AG08395 (cell line): ENCODE results near the gene SAA2.
"Not testable (repeated sequence)": the region's sequence is repeated elsewhere in the genome, so short reads cannot be mapped to it uniquely, and the experiment has no call there.

Source experiments
- DNase-seq: peaks from one replicate; pipeline ENCODE4 v3.0.0; 2012; ENCODE audit warnings: mixed read lengths, low spot score

SAA2 gene

DNA sequence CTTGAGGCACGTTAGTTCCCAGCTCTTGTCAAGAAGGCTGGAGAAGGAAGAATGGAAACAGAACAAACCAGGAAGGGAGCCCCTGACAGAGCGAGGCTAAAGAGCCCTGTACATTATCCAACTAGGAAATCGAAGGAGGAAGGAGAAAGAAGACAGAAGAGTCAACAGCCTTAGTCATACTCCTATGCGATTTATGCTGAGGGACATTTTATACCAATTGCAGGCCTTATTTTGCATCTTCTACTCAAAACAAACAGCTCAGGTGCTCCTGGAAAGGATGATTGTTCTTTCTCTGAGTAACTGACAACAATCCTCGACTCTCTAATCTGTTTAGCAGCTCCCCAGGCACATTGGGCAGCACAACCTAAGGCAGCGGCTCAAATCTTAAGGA, 1.3 kb downstream of the SAA2 start:
- DNase-seq = not testable (repeated sequence)

DNA sequence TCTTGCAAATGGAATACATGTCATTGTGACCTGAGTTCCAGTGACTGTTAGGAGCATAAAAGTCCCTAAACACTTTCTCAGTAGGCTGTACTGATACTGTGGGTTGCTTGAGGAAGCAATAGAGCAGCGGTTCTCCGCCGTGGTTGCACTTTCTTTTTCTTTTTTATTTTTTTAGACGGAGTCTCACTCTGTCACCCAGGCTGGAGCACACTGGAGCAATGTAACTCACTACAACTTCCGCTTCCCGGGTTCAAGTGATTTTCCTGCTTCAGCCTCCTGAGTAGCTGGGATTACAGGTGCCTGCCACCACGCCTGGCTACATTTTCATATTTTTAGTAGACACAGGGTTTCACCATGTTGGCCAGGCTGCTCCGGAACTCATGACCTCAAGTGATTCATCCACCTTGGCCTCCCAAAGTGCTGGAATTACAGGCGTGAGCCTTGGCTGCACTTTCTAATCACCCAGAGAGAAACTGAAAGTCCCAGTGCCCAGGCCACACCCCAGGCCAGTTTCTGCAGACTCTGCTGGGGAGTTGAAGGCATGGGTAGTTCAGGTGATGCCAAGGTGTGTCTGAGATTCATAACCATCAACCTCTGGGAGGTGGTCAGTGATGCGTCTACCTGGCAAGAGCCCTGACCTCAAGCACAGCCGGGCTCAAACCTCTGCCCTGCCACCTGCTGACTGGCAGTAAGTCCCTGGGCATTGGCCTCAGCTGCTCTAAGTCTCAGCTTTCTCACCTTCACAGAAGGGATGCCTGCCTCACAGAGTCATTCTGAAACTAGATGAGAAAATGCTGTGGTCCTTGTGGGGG, 1.9 kb downstream of the SAA2 start:
- DNase-seq = not testable (repeated sequence)

DNA sequence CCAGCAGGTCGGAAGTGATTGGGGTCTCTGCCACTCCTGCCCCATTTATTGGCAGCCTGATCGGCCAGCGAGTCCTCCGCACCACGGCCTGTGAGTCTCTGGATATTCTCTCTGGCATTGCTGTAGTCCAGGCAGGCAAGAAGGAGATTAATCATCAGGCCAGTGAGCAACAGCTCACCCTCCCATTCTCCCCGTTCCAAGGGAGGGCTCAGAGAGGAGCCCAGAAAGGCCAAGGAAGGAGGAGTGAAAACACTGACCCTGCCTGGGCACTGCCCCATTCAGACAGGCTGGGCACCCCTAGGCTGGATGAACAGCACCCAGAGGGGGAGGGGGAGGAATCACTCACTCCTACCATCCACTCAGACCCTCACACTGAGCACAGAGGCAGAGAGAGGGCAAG, 3.1 kb downstream of the SAA2 start:
- no peak for DNase-seq

DNA sequence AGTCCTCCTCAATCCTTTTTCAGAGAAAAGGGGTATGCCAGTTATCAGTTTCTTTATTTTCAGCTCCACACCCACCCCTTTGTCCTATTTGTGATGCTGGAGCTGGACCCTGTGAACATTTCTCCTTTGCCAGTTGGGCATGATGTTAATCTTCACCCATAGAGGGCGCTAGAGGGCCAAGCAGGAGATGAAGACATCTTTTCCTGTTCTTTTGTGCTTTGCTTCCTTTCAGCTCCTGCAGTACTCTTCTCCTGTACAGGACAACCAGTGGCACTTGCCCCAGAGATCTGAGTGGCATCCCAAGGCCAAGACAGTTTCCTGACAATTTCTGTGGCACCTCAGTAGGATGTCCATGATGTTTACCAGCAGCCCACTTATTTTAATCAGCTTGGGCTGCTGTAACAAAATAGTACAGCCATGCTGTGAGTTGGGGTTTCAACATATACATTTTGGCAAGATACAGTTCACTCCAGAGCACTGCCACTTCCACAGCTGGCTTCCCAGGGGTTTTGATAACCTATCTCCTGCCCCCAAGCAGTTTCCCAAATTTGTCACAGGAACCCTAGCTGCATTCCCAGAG, 4.6 kb downstream of the SAA2 start:
- DNase-seq = peak; percentile 74

DNA sequence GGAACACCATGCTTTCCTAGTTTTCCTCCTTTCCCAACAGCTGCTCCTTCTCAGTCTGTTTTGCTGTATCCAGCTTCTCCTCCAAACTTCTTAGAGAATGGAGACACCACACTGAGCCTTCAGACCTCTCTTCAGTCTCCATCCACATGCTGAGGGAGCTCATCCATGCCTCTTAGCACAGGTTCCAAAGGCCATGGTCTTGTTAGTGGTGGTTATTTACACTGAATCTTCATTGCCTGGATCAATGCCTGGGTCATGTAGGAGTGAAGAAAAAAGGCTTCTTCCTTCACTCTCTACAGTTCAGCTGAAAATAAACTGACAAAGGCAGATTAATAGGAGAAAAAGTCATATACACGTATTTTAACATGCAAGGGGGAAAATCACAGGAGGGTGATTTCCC, 8.8 kb downstream of the SAA2 start:
- DNase-seq = no peak

DNA sequence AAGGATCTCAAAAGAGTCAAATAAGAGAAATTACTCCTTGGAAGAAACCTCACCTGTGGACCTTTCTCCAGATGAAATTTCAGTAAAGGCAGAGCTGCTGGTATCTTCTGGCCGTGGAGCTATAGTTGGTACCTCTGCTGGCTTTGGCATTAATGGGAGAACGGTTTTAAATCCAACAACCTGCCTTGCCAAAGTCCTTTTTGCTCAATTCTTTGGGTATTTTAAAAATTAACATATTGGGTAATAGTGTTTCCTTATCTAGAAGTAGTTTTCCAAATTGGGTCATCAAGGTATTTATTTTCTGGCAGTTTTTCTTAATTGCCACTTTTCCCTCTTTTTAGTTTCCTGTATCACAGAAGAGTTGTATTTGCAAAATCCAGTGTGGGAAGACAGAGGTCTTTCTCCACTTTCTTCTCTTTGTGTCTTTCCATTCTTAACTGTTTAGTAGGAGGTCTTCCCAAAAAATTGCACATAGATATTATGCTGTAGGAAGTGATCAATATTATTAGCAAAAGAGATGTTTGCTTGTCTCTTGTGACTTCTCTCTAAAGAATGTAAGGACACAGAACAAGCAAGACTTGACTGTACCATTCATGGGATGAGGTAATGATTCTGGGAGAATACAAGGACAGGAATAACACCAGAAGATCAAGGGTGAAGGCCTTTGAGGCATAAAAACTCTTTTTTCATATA, 11.7 kb downstream of the SAA2 start, which contains the start of gene SAA4:
SAA4 (minus strand) TSS at position 139 of the 693 bp plus-strand sequence. CDS start 876 bp downstream, outside the sequence.
- DNase-seq = no peak

DNA sequence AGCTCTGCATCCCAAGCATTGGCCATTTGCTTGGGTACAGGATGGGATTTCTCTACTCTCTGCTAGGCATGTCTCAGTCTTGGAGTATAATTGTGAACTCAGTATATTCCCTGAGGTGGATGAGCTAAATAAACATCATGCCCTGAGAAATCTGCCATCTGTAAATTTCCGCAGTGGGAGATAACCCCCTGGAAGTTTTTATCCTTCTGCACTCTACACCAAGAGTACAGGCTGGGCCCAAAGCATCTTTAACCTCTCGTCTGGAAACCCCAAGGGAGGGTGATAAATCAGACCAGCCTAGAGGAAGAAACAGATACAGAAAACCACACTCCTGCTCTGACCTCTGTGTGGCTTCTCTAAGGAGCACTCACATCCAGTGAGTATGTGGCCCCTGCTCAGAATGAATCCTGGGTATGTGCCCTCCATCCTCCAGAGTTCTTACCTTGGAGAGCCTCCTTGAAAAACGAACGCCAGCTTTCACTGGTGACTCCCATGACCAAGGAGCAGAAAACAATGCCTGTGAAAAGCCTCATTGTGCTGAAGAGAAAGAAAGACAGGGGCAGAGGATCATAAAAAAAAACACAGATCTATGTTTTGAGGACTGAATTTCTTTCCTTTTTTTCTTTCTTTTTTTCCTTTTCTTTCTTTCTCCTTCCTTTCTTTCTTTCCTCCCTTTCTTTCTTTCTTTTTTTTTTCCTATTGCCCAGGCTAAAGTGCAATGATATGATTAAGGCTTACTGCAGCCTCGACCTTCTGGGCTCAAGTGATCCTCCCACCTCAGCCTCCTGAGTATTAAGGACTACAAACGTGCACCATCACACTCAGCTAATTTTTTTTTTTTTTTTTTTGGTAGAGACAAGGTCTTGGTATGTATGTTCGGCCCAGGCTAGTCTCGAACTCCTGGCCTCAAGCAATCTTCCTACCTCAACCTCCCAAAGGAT, 12.8 kb downstream of the SAA2 start:
- DNase-seq = no peak

DNA sequence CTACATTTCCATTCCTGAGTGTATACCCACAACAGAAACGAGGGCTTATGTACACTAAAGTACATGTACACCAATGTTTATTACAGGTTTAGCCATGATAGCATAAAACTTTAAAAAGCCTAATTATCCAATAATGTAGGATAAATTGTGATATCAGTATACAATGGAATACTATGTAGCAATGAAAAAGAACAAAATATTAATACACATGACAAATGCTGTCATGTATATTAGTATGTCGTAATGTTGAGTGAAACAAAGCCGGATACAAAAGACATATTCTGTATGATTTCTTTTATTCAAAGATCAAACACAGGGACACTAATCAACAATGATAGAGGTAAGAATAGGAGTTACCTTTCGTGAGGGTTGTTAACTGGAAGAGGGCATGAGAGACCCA, 14.6 kb downstream of the SAA2 start:
- DNase-seq = no peak

DNA sequence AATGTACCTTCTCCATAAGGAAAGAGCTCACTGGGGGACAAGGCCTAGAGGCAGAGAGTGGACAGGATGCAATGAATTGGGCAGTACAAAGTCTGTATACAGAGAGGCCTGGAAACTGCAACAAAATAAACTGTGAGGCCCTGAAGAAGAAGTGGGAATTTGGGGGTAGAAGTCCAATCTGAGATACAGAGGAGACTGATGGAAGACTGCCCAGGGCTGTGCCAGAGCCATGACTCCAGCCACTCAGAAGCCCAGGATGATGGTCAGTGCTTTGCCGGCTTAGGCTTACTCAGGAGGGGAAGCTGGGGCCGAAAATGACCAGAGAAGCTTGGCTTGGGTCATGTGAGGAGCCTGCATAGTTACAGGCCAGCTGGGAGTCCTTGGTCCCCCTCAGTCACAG, 17.6 kb downstream of the SAA2 start:
- DNase-seq = no peak

DNA sequence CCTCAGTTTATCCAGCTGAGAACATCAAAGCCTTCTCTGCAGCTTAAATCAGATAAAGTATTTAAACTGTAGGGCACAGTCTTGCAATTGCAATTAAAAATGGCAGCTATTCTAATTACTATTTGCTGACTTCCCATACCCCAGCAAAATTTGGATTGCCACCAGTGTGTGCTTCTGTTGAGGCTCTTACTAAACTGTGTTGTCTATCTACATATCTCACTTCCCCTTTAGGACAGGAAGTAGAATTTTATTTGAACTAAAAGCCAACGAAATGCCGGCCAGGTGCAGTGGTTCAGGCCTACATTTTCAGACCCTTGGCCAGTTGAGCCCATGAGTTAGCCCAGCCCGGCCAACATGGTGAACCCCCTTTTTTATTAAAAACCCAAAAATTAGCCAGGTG, 19.0 kb downstream of the SAA2 start:
- no peak for DNase-seq

DNA sequence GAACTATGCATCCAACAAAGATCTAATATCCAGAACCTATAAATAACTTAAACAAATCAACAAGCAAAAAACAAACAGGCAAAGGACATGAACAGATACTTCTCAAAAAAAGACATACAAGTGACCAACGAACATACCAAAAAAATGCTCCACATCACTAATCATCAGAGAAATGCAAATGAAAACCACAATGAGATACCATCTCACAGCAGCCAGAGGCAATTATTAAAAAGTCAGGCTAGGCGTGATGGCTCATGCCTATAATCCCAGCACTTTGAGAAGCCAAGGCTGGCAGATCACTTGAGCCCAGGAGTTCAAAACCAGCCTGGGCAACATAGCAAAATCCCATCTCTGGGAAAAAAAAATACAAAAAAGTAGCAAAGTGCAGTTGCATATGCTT, 22.6 kb downstream of the SAA2 start:
- DNase-seq = no peak

DNA sequence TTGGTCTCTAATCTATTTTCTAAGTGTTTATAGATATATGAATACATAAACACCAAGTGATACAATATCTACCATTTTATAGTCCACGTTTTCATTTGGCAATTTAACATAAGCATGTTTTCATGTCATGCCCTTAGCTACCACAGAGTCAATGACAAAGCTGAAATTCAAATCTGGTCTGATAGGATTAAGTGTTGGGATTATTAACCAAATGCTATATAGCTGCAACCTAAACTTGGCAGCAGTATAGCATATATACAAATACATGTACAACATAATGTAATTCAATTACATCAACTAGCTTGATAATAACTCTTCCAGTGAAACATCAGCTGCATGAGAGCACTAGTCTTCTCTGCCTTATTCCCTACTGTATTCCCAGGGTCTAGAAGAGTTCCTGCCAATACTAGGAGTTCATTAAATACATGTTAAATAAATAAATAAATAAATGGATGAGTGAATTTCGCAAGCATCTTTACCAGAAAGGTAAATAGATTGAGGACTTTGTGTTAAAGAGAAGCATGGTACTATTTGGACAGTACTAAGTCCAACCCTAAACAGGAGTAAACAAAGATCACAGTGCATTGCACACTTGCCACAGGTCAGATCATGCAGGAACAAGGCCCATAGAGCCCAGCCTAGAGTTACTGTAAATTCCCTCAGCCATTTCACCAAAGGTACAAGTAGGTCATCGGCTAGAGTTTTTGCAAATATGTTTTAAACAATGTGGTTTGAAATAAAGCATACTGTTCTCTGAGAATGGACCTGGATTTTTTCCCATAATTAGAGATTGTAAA, 24.7 kb downstream of the SAA2 start:
- DNase-seq = no peak

DNA sequence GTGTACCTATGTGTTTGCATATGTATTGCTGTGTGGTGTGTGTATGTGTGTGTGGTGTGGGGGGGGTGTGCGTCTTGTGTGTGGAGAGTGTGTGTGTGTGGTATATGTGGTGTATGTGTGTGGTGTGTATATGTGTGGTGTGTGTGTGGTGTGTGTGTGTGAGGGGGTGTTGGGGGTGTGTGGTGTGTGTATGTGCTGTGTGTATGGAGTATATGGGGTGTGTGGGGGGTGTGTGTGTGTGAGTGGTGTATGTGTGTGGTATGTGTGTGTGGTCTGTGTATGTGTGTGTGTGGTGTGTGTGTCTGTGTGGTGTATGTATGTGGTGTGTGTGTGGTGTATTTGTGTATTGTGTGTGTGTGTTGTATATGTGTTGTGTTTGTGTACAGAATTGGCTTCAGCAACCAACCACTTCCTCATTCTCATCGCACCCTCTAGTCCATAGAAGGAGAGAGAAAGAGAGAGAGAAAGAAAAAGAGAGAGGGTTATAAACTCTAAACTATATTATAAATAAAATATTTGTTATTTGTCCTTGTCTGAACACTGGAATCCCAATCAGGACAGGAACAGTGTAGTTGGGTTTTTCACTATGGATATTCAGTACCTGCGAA, 25.6 kb downstream of the SAA2 start:
- no peak for DNase-seq

DNA sequence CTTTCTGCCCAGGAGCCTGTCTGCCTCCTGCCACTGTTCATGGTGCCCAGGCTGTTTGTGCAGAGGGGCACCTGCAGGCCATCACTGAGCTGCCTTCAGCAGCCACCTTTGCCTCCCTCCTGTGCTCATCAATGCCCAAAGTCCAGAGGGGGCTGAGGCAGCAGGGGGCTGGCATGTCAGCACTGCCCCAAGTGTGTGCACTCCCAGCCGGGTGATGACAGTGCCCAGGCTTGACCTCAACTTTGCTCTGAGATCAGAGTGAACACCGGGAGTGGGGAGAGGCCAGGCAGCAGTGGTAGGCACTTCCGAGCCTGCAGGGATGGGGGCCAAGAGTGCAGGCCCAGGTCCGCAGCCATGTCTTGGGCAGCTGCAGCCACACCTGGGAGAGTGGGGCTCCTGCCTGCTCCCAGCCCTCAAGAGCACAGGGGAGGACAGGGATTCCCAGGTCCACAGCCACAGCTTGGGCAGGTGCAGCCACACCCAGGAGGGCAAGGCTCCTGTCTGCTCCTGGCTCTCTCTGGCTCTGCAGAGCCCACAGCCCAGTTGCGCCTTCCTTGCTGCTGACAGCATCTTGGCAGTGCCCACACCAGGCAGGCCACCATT, 27.1 kb downstream of the SAA2 start:
- DNase-seq = no peak

DNA sequence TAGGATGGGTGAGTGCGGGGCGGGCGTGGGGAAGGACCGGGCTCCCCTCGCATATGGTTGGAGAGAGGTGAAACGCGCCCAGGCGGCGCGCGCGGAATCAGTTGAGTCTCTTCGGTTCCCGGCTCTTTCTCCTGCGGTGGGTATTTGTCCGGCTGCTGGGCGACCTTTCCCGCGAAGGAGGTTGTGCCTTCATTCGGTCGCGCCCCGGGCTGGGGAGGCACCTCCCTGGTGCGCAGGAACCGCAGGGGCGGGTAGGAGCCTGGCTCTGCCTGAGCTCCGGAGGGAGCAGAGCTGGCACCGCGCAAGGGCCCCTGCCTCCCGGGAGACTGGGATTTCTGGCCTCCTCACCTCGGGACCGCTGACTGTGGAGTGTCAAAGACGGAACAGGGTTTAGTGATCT, 39.4 kb downstream of the SAA2 start:
- no peak for DNase-seq

DNA sequence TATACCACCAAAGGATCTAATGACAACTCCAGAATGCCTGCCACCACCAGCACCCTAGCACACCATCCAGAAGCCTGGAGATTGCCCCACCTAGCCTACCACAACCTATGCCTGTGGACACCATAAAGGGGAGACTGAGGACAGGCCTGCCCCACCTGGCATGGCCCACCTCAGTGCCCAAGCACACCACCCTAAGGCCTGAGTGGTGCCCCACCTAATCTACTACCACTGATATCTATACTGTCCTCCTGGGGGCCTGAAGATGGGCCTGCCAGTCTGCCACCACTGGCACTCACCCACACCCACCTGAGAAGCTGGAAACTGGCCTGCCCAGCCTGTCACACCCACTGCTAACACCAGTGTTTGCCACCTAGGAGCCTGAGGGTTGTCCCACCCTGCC, 43.7 kb downstream of the SAA2 start:
- no peak for DNase-seq

DNA sequence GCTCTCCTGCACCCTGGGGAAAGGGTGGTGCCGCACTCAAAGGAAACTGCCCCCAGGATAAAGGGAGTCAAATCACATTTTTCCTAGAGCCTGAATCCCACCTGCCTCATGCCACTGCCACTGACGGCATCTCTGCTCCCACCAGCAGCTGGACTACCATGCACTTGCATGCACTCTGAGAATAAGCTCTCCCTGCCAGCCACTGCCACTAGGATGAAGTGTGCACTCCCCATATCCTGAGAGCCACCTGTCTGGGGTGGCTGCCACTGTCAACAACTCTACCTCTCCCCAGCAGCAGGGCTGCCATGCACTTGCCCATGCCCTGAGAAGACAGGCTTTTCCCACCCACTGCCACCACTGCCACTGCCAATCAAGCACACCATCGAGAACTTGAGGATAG, 44.2 kb downstream of the SAA2 start:
- DNase-seq = no peak

DNA sequence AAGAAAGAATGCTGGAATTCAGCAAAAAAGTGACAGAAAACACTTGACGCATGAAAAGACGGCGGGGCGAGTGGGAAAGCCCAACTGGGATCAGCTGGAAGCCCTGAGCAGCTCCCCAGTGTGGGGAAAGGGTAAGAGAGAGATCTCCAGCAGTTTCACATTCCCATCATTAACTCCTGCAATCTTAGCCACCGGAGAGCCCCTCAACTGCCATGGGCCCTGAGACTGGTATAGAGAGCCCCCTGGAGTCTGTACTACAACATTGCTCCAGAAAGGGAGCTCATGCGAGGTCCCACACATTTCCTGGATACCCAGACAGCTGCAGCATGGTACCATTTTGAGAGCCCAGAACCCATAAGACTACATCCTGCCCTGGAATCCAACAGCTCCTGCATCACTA, 44.7 kb downstream of the SAA2 start:
- DNase-seq = peak; percentile 33

DNA sequence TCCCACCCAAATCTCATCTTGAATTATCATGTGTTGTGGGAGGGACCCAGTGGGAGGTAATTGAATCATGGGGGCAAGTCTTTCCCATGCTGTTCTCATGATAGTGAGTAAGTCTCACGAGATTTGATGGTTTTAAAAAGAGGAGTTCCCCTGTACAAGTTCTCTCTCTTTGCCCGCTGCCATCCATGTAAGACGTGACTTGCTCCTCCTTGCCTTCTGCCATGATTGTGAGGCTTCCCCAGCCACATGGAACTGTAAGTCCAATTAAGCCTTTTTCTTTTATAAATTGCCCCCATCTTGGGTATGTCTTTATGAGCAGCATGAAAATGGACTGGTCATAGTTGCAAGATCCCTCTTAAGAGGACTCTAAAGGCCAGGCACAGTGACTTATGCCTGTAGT, 50.7 kb downstream of the SAA2 start:
- not testable (repeated sequence) for DNase-seq

DNA sequence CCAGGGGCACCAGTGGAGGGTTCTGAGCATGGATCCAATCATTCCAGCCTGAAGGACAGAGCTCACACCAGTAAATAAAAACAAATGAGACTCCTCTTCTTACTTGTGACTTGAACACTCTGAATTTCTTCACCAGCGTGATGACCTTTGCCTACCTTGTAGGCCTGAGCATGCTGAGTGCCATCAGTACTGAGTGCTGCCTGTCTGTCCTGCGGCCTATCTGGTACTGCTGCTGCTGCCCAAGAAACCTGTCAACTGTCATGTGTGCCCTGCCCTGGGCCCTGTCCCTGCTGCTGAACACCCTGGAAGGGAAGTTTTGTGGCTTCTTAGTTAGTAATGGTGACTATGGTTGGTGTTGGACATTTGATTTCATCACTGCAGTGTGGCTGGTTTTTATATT, 51.9 kb downstream of the SAA2 start:
- DNase-seq = no peak
